Measurements from ENCODE around the gene MAP3K13.

DNA sequence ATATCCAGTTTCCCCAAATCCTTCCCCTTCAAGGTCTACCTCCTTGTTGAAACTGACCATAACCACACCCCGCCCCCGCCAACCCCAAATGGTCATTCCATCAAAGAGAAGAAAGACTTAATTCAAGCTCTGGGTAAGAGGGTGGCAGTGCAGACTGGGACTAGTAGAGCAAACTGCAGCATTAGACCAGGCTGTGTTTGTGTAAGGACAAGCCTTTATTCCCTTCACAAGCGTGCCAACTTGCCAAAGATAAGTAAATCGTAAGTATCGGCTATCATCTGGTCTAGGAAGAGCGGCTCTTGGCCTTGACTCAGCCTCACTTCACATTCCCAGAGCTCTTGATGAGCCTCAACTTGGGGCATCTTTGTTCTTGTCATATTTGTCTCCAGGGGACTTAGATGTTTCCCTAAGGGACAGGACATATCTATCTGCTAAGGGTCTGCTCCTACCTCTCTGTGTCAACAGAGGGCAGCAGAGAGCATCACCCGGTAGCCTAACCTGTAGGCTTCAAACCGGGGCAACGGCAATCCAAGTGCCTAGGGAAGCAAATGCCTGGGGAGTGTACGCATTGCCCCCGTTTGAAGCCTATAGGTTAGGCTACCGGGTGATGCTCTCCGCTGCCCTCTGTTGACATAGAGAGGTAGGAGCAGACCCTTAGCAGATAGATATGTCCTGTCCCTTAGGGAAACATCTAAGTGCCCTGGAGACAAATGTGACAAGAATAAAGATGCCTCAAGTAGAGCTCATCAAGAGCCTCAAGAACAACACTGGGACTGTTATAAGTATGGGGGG, 8.9 kb upstream of the MAP3K13 start:
- TF ChIP-seq BHLHE40 (IDR thresholded peaks at IDR 0.05; ENCODE audit: borderline replicate concordance): no peak
- TF ChIP-seq, protein P1, sequence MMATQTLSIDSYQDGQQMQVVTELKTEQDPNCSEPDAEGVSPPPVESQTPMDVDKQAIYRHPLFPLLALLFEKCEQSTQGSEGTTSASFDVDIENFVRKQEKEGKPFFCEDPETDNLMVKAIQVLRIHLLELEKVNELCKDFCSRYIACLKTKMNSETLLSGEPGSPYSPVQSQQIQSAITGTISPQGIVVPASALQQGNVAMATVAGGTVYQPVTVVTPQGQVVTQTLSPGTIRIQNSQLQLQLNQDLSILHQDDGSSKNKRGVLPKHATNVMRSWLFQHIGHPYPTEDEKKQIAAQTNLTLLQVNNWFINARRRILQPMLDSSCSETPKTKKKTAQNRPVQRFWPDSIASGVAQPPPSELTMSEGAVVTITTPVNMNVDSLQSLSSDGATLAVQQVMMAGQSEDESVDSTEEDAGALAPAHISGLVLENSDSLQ (IDR thresholded peaks at IDR 0.05): no peak

Measured in HEK293T (cell line).